Measurements from ENCODE around the gene MARCHF3. TPM values are rescaled to one million over a fixed set of nuclear protein-coding genes. Genes with fewer than 3 reads are reported as not detected.

MARCHF3 gene
- total RNA-seq, 1 donor from 2014 or later, result 35.7 TPM

DNA sequence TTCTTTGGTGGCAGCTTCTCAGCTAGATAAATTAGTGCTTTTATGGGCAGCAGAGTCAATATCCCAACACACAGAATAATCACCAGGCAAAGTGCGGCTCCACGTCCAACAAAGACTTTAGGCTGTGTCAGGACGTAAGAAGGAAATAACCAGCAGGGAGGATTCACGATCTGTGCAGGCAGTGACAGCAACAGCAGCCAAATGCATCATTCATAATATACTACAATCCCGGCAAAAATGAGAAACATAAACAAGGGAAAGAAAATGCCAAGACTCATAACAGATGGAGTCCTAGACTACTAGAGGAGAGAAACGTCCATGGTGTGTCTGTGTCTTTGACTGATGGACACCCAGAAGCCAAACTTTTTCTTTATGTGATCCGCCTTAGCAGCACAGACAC, 152.8 kb downstream of the MARCHF3 start:
- peaks cover 24% of the 10 kb centered on the region for H3K4me1 ChIP-seq
- no peak for TF ChIP-seq CTCF (IDR thresholded peaks at IDR 0.05; ENCODE audit: borderline replicate concordance)
- intact Hi-C loops (cut with micrococcal nuclease), result no loop called here
- no peak overlapping the region for H3K27ac ChIP-seq (replicated peaks)
- no peak for DNase-seq
- H3K36me3 ChIP-seq, result peaks cover 3% of the 10 kb centered on the region
- no peak overlapping the region for H3K4me3 ChIP-seq
- no peaks in the 10 kb centered on the region for H3K9me3 ChIP-seq (replicated peaks)
- no peaks in the 10 kb centered on the region for H3K27me3 ChIP-seq (ENCODE audit: low read depth)

GRCh38 chr5:126875303-126875785, 155.0 kb downstream of the MARCHF3 start:
- intact Hi-C loops (cut with micrococcal nuclease), result no loop called here
- Histone ChIP-seq H3K4me3 (no peak overlapping the region), H3K36me3 (peaks cover 12% of the 10 kb centered on the region), H3K27ac (replicated peaks) (peak overlapping the region; percentile 29), H3K27me3 (ENCODE audit: low read depth) (no peaks in the 10 kb centered on the region), H3K4me1 (peaks cover 24% of the 10 kb centered on the region), H3K9me3 (replicated peaks) (no peaks in the 10 kb centered on the region)
- no peak for TF ChIP-seq CTCF (IDR thresholded peaks at IDR 0.05; ENCODE audit: borderline replicate concordance)
- no peak for DNase-seq

- Histone ChIP-seq H3K27me3 (ENCODE audit: low read depth) (no peaks in the 10 kb centered on the region), H3K9me3 (replicated peaks) (no peaks in the 10 kb centered on the region), H3K4me3 (no peak overlapping the region), H3K27ac (replicated peaks) (no peak overlapping the region), H3K36me3 (peaks cover 13% of the 10 kb centered on the region), H3K4me1 (peaks cover 24% of the 10 kb centered on the region)
- DNase-seq, result no peak
- no peak for TF ChIP-seq CTCF (IDR thresholded peaks at IDR 0.05; ENCODE audit: borderline replicate concordance)
- intact Hi-C loops (cut with micrococcal nuclease), result no loop called here
Observed at GRCh38 chr5:126872561-126873354, 157.6 kb downstream of the MARCHF3 start.

GRCh38 chr5:126871441-126871840, 158.9 kb downstream of the MARCHF3 start:
- peaks cover 13% of the 10 kb centered on the region for H3K36me3 ChIP-seq
- intact Hi-C loops (cut with micrococcal nuclease), result no loop called here
- H3K4me3 ChIP-seq, result no peak overlapping the region
- no peak overlapping the region for H3K27ac ChIP-seq (replicated peaks)
- H3K4me1 ChIP-seq, result peaks cover 31% of the 10 kb centered on the region
- no peaks in the 10 kb centered on the region for H3K27me3 ChIP-seq (ENCODE audit: low read depth)
- TF ChIP-seq CTCF (IDR thresholded peaks at IDR 0.05; ENCODE audit: borderline replicate concordance), result no peak
- DNase-seq, result no peak
- no peaks in the 10 kb centered on the region for H3K9me3 ChIP-seq (replicated peaks)

DNA sequence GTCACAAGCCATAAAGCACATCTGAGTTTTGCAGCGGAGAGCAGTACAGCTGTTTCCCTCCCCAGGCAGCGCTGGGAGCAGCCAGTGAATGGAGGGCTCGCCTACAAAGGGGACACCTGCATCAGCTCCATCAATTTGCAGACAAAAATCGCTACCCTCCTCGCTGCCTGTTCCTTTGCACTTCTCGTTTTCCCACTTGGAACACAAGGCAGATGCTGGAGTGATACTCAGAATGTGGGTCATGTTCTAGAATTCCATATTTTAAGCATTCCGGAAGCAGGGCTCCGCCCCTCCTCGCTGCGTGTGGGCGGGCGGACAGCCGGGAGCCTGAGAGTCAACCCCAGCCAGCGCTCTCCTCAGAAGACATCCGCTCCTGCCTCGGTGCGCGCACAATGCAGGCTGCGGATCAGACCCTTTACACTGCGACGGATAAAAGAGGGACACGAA, 161.3 kb downstream of the MARCHF3 start:
- Histone ChIP-seq H3K4me1 (peaks cover 20% of the 10 kb centered on the region), H3K4me3 (peak overlapping the region; percentile 43), H3K9me3 (replicated peaks) (no peaks in the 10 kb centered on the region), H3K36me3 (peaks cover 13% of the 10 kb centered on the region), H3K27ac (replicated peaks) (no peak overlapping the region), H3K27me3 (ENCODE audit: low read depth) (no peaks in the 10 kb centered on the region)
- intact Hi-C loops (cut with micrococcal nuclease), result no loop called here
- no peak for DNase-seq
- TF ChIP-seq CTCF (IDR thresholded peaks at IDR 0.05; ENCODE audit: borderline replicate concordance), result no peak
